Dendritic cell treated with granulocyte-macrophage colony-stimulating factor and Interleukin-4, amounts not matched to agents 40 ng/mL and 50 ng/mL, for 4 days (primary cell): ENCODE measurements around the gene PPARGC1A.

ENCODE experiments used
- H3K27ac Mint-ChIP-seq: one replicate; pipeline ENCODE4 v1.8.0; 2022; ENCODE audit warnings: mild to moderate bottlenecking, mixed read lengths
- H3K27me3 Mint-ChIP-seq: one replicate; pipeline ENCODE4 v1.8.0; 2022; ENCODE audit warnings: mild to moderate bottlenecking, mixed read lengths
- H3K36me3 Mint-ChIP-seq: one replicate; pipeline ENCODE4 v1.8.0; 2022; ENCODE audit warnings: low read depth, mixed read lengths
- H3K4me1 Mint-ChIP-seq: one replicate; pipeline ENCODE4 v1.8.0; 2022; ENCODE audit warnings: low read depth, mixed read lengths
- H3K4me3 Mint-ChIP-seq: one replicate; pipeline ENCODE4 v1.8.0; 2022; ENCODE audit warnings: mild to moderate bottlenecking, moderate library complexity, mixed read lengths
- H3K9me3 Mint-ChIP-seq: one replicate; pipeline ENCODE4 v1.8.0; 2022; ENCODE audit warnings: mixed read lengths
- intact Hi-C: fragments of 100-400 bp; cut with micrococcal nuclease; formaldehyde crosslinking; loops from one replicate; pipeline ENCODE4 v1.15.0; 2022

Gene PPARGC1A

GRCh38 chr4:23855912-23856605, 33.8 kb downstream of the PPARGC1A start:
- no peak overlapping the region for H3K27ac Mint-ChIP-seq
- H3K27me3 Mint-ChIP-seq: peaks cover 2% of the 10 kb centered on the region
- H3K36me3 Mint-ChIP-seq: no peaks in the 10 kb centered on the region
- no peaks in the 10 kb centered on the region for H3K9me3 Mint-ChIP-seq
- H3K4me3 Mint-ChIP-seq: no peak overlapping the region
- H3K4me1 Mint-ChIP-seq: no peaks in the 10 kb centered on the region
- intact Hi-C loops: no loop called here

- H3K9me3 Mint-ChIP-seq: no peaks in the 10 kb centered on the region
- peaks cover 2% of the 10 kb centered on the region for H3K27me3 Mint-ChIP-seq
- intact Hi-C loops: no loop called here
- H3K4me1 Mint-ChIP-seq: no peaks in the 10 kb centered on the region
- no peaks in the 10 kb centered on the region for H3K36me3 Mint-ChIP-seq
- H3K27ac Mint-ChIP-seq: no peak overlapping the region
- no peak overlapping the region for H3K4me3 Mint-ChIP-seq
Measured at GRCh38 chr4:23853986-23854660, 35.7 kb downstream of the PPARGC1A start.

- Mint-ChIP-seq H3K36me3 (no peaks in the 10 kb centered on the region), H3K27ac (no peak overlapping the region), H3K27me3 (peaks cover 2% of the 10 kb centered on the region), H3K9me3 (no peaks in the 10 kb centered on the region), H3K4me3 (no peak overlapping the region), H3K4me1 (no peaks in the 10 kb centered on the region)
- intact Hi-C loops: no loop called here
Measured at GRCh38 chr4:23851464-23851863, 38.4 kb downstream of the PPARGC1A start.

GRCh38 chr4:23847158-23847557, 42.7 kb downstream of the PPARGC1A start:
- no peaks in the 10 kb centered on the region for H3K27me3 Mint-ChIP-seq
- H3K4me3 Mint-ChIP-seq: no peak overlapping the region
- H3K9me3 Mint-ChIP-seq: no peaks in the 10 kb centered on the region
- intact Hi-C loops: no loop called here
- H3K27ac Mint-ChIP-seq: no peak overlapping the region
- no peaks in the 10 kb centered on the region for H3K36me3 Mint-ChIP-seq
- no peaks in the 10 kb centered on the region for H3K4me1 Mint-ChIP-seq

- intact Hi-C loops: no loop called here
- H3K4me3 Mint-ChIP-seq: no peak overlapping the region
Measured at GRCh38 chr4:23844961-23845360, 44.9 kb downstream of the PPARGC1A start.

GRCh38 chr4:23839279-23839678, 50.6 kb downstream of the PPARGC1A start:
- intact Hi-C loops: no loop called here
- H3K4me3 Mint-ChIP-seq: no peak overlapping the region
- no peak overlapping the region for H3K27ac Mint-ChIP-seq

More at GRCh38 chr4:23844961-23845360, 44.9 kb downstream of the PPARGC1A start:
- Mint-ChIP-seq H3K27me3 (no peaks in the 10 kb centered on the region), H3K36me3 (no peaks in the 10 kb centered on the region), H3K27ac (no peak overlapping the region), H3K9me3 (no peaks in the 10 kb centered on the region), H3K4me1 (no peaks in the 10 kb centered on the region)

GRCh38 chr4:23838607-23839006, 51.2 kb downstream of the PPARGC1A start:
- Mint-ChIP-seq H3K4me3 (no peak overlapping the region), H3K27me3 (no peaks in the 10 kb centered on the region), H3K36me3 (no peaks in the 10 kb centered on the region), H3K27ac (no peak overlapping the region), H3K4me1 (no peaks in the 10 kb centered on the region), H3K9me3 (no peaks in the 10 kb centered on the region)
- intact Hi-C loops: no loop called here

More at GRCh38 chr4:23839279-23839678, 50.6 kb downstream of the PPARGC1A start:
- no peaks in the 10 kb centered on the region for H3K27me3 Mint-ChIP-seq
- no peaks in the 10 kb centered on the region for H3K36me3 Mint-ChIP-seq
- no peaks in the 10 kb centered on the region for H3K9me3 Mint-ChIP-seq
- no peaks in the 10 kb centered on the region for H3K4me1 Mint-ChIP-seq

- no peaks in the 10 kb centered on the region for H3K4me1 Mint-ChIP-seq
- no peak overlapping the region for H3K27ac Mint-ChIP-seq
- H3K36me3 Mint-ChIP-seq: no peaks in the 10 kb centered on the region
- H3K27me3 Mint-ChIP-seq: no peaks in the 10 kb centered on the region
- H3K4me3 Mint-ChIP-seq: no peak overlapping the region
- intact Hi-C loops: no loop called here
- H3K9me3 Mint-ChIP-seq: no peaks in the 10 kb centered on the region
Measured at GRCh38 chr4:23838131-23838530, 51.7 kb downstream of the PPARGC1A start.

GRCh38 chr4:23837371-23837770, 52.5 kb downstream of the PPARGC1A start:
- Mint-ChIP-seq H3K4me1 (no peaks in the 10 kb centered on the region), H3K9me3 (no peaks in the 10 kb centered on the region), H3K27me3 (no peaks in the 10 kb centered on the region), H3K27ac (no peak overlapping the region), H3K36me3 (no peaks in the 10 kb centered on the region), H3K4me3 (no peak overlapping the region)
- intact Hi-C loops: no loop called here

GRCh38 chr4:23835774-23836478, 53.9 kb downstream of the PPARGC1A start:
- intact Hi-C loops: no loop called here
- Mint-ChIP-seq H3K27me3 (no peaks in the 10 kb centered on the region), H3K4me1 (no peaks in the 10 kb centered on the region), H3K9me3 (no peaks in the 10 kb centered on the region), H3K36me3 (no peaks in the 10 kb centered on the region), H3K4me3 (no peak overlapping the region), H3K27ac (no peak overlapping the region)

GRCh38 chr4:23828779-23829178, 61.1 kb downstream of the PPARGC1A start:
- H3K36me3 Mint-ChIP-seq: no peaks in the 10 kb centered on the region
- intact Hi-C loops: no loop called here
- no peaks in the 10 kb centered on the region for H3K4me1 Mint-ChIP-seq
- H3K4me3 Mint-ChIP-seq: no peak overlapping the region
- no peaks in the 10 kb centered on the region for H3K27me3 Mint-ChIP-seq
- no peak overlapping the region for H3K27ac Mint-ChIP-seq
- H3K9me3 Mint-ChIP-seq: no peaks in the 10 kb centered on the region

- H3K27me3 Mint-ChIP-seq: no peaks in the 10 kb centered on the region
- no peaks in the 10 kb centered on the region for H3K4me1 Mint-ChIP-seq
- intact Hi-C loops: no loop called here
- H3K9me3 Mint-ChIP-seq: no peaks in the 10 kb centered on the region
- no peak overlapping the region for H3K4me3 Mint-ChIP-seq
- no peak overlapping the region for H3K27ac Mint-ChIP-seq
- no peaks in the 10 kb centered on the region for H3K36me3 Mint-ChIP-seq
Measured at GRCh38 chr4:23828020-23828715, 61.7 kb downstream of the PPARGC1A start.

- no peaks in the 10 kb centered on the region for H3K36me3 Mint-ChIP-seq
- intact Hi-C loops: no loop called here
- no peaks in the 10 kb centered on the region for H3K27me3 Mint-ChIP-seq
- H3K9me3 Mint-ChIP-seq: no peaks in the 10 kb centered on the region
- no peak overlapping the region for H3K27ac Mint-ChIP-seq
- H3K4me1 Mint-ChIP-seq: no peaks in the 10 kb centered on the region
- no peak overlapping the region for H3K4me3 Mint-ChIP-seq
Measured at GRCh38 chr4:23822181-23822580, 67.7 kb downstream of the PPARGC1A start.

GRCh38 chr4:23819041-23819511, 70.8 kb downstream of the PPARGC1A start:
- H3K9me3 Mint-ChIP-seq: peaks cover 17% of the 10 kb centered on the region

More at GRCh38 chr4:23819041-23819511, 70.8 kb downstream of the PPARGC1A start:
- H3K27ac Mint-ChIP-seq: no peak overlapping the region
- intact Hi-C loops: no loop called here
- no peaks in the 10 kb centered on the region for H3K4me1 Mint-ChIP-seq
- H3K27me3 Mint-ChIP-seq: no peaks in the 10 kb centered on the region
- H3K36me3 Mint-ChIP-seq: no peaks in the 10 kb centered on the region
- no peak overlapping the region for H3K4me3 Mint-ChIP-seq
